A549 (cell line): Measurements from ENCODE around the gene SLC17A6.

Experiments
- CEBPB ChIP-seq, 2 experiments: fragments of >200 bp in 1 of 2; sonication (Bioruptor Twin) in 1 of 2; formaldehyde crosslinking in 1 of 2; IDR thresholded peaks; 2 replicates each; pipeline ENCODE4 v1.6.1; 2012 to 2016
- CHD2 ChIP-seq: fragments of 150-350 bp; IDR thresholded peaks from 2 replicates; pipeline ENCODE4 v1.6.1; 2014; ENCODE audit warnings: low read length; ENCODE audit not compliant: partially characterized antibody
- CTCF ChIP-seq: fragments of >200 bp; sonication (Bioruptor Twin); formaldehyde crosslinking; IDR thresholded peaks from 3 replicates; pipeline ENCODE4 v1.5.1; 2016
- HDAC2 ChIP-seq: fragments of 200-600 bp; sonication (generic); IDR thresholded peaks from 2 replicates; pipeline ENCODE4 v1.6.1; 2016
- HMGXB4 ChIP-seq: fragments of 250-450 bp; sonication (Bioruptor Pico); IDR thresholded peaks from 2 replicates; pipeline ENCODE4 v1.5.0; 2021; ENCODE audit warnings: mild to moderate bottlenecking, moderate library complexity, borderline replicate concordance
- KDM5A ChIP-seq: fragments of 200-600 bp; sonication (generic); IDR thresholded peaks from 2 replicates; pipeline ENCODE4 v1.6.1; 2016; ENCODE audit warnings: antibody characterized with exemption, mild to moderate bottlenecking
- PHF8 ChIP-seq: fragments of 200-600 bp; sonication (generic); IDR thresholded peaks from 2 replicates; pipeline ENCODE4 v1.6.1; 2016; ENCODE audit warnings: low read depth, mild to moderate bottlenecking, antibody characterized with exemption, moderate library complexity, borderline replicate concordance
- POLR2A ChIP-seq: IDR thresholded peaks from 2 replicates; pipeline ENCODE4 v1.6.1; 2012; ENCODE audit warnings: mild to moderate bottlenecking, low read length
- POLR2AphosphoS2 ChIP-seq: conservative IDR thresholded peaks from 2 replicates; pipeline ENCODE4 v1.6.1; 2012; ENCODE audit warnings: low read length, improper control_type of control experiment, inconsistent platforms
- RAD21 ChIP-seq, 2 experiments: fragments of >200 bp in 1 of 2; sonication (Bioruptor Twin) in 1 of 2; formaldehyde crosslinking in 1 of 2; IDR thresholded peaks in 1 of 2; conservative IDR thresholded peaks in 1 of 2; 2 replicates in 1 of 2; 3 replicates in 1 of 2; pipeline ENCODE4 v1.6.1; 2012 to 2018; ENCODE audit warnings: inconsistent platforms in 1 of 2
- RCOR1 ChIP-seq: fragments of 150-350 bp; IDR thresholded peaks from 2 replicates; pipeline ENCODE4 v1.6.1; 2014; ENCODE audit warnings: antibody characterized with exemption, low read length, low read depth
- SMC3 ChIP-seq: fragments of >200 bp; sonication (Bioruptor Twin); formaldehyde crosslinking; IDR thresholded peaks from 3 replicates; pipeline ENCODE4 v1.6.1; 2018; ENCODE audit warnings: inconsistent platforms
- USF2 ChIP-seq: fragments of 450-650 bp; IDR thresholded peaks from 2 replicates; pipeline ENCODE4 v1.6.1; 2014; ENCODE audit warnings: antibody characterized with exemption

- no peak for TF ChIP-seq POLR2AphosphoS2
- no peak for TF ChIP-seq CHD2
- no peak for TF ChIP-seq POLR2A
- TF ChIP-seq PHF8: no peak
- no peak for TF ChIP-seq HMGXB4
- TF ChIP-seq CTCF: no peak
- no peak for TF ChIP-seq SMC3
- TF ChIP-seq KDM5A: no peak
- TF ChIP-seq RAD21 (conservative IDR thresholded peaks at IDR 0.05 in 1 of 2, IDR thresholded peaks at IDR 0.05 in 1 of 2): no peak
- TF ChIP-seq CEBPB (IDR thresholded peaks at IDR 0.05): no peak
- no peak for TF ChIP-seq USF2
- TF ChIP-seq HDAC2: no peak
- TF ChIP-seq RCOR1: no peak
Measured at GRCh38 chr11:22415476-22415875, 77.3 kb downstream of the SLC17A6 start.
